Activated CD4-positive, CD25-positive, alpha-beta regulatory T cell treated with anti-CD3 and anti-CD28 coated beads, Interleukin-2, amount 50 U/mL, for 72 hours (primary cell): ENCODE results near the gene PRKCE.

Experiments
- DNase-seq: peaks from one replicate; pipeline ENCODE4 v3.0.0; 2021

PRKCE gene

GRCh38 chr2:46006473-46007025, 355.1 kb downstream of the PRKCE start:
- no peak for DNase-seq

- no peak for DNase-seq
Measured at GRCh38 chr2:46007412-46007811, 355.9 kb downstream of the PRKCE start.

- no peak for DNase-seq
Measured at GRCh38 chr2:46008091-46008870, 356.8 kb downstream of the PRKCE start.

GRCh38 chr2:46009315-46009714, 357.8 kb downstream of the PRKCE start:
- DNase-seq = no peak

GRCh38 chr2:46009772-46010171, 358.3 kb downstream of the PRKCE start:
- no peak for DNase-seq

- DNase-seq = no peak
Measured at GRCh38 chr2:46010223-46010924, 358.9 kb downstream of the PRKCE start.

GRCh38 chr2:46010925-46011490, 359.5 kb downstream of the PRKCE start:
- DNase-seq = no peak

GRCh38 chr2:46012618-46013240, 361.3 kb downstream of the PRKCE start:
- DNase-seq = no peak

GRCh38 chr2:46013726-46014125, 362.3 kb downstream of the PRKCE start:
- no peak for DNase-seq

- DNase-seq = no peak
Measured at GRCh38 chr2:46014911-46015654, 363.6 kb downstream of the PRKCE start.

- DNase-seq = no peak
Measured at GRCh38 chr2:46015671-46016070, 364.2 kb downstream of the PRKCE start.

GRCh38 chr2:46016091-46016490, 364.6 kb downstream of the PRKCE start:
- no peak for DNase-seq

GRCh38 chr2:46018773-46019591, 367.5 kb downstream of the PRKCE start:
- DNase-seq = no peak

GRCh38 chr2:46020416-46020815, 368.9 kb downstream of the PRKCE start:
- no peak for DNase-seq

GRCh38 chr2:46023165-46023854, 371.8 kb downstream of the PRKCE start:
- no peak for DNase-seq

GRCh38 chr2:46024146-46024779, 372.8 kb downstream of the PRKCE start:
- no peak for DNase-seq

GRCh38 chr2:46025081-46025480, 373.6 kb downstream of the PRKCE start:
- no peak for DNase-seq

- no peak for DNase-seq
Measured at GRCh38 chr2:46025676-46026075, 374.2 kb downstream of the PRKCE start.

- DNase-seq = no peak
Measured at GRCh38 chr2:46026431-46026830, 375.0 kb downstream of the PRKCE start.

GRCh38 chr2:46029332-46029811, 377.9 kb downstream of the PRKCE start:
- DNase-seq = no peak
